Spleen (tissue), 7 donors: ENCODE data around the gene CYTH4.

ENCODE experiments used
- CTCF ChIP-seq, 11 experiments: fragments of 200-600 bp in 7 of 11; fragments of 450-650 bp in 4 of 11; sonication (generic) in 4 of 11; IDR thresholded peaks in 8 of 11; conservative IDR thresholded peaks in 3 of 11; 1 replicate in 7 of 11; 2 replicates in 4 of 11; pipeline versions ENCODE4 v1.4.0 to v1.8.0; 2016 to 2021; ENCODE audit warnings: antibody characterized with exemption in 11 of 11, inconsistent platforms in 4 of 11, mild to moderate bottlenecking in 1 of 11
- POLR2A ChIP-seq, 3 donors: fragments of 450-650 bp; IDR thresholded peaks; one replicate each; pipeline ENCODE4 v1.5.1; 2017; ENCODE audit warnings: antibody characterized with exemption in 3 of 3, mild to moderate bottlenecking in 1 of 3
- POLR2AphosphoS5 ChIP-seq, 3 donors: sonication (generic); formaldehyde crosslinking; IDR thresholded peaks; one replicate each; pipeline ENCODE4 v1.5.1; 2017; ENCODE audit warnings: antibody characterized with exemption in 3 of 3
- donor health status: DM: no; HTN: no; CAD: no; lungs with moderate emphysema.
- donor health status: DM: no; HTN: no; CAD: no.
- donor health status: DM: no; HTN: no; CAD: no.

GRCh38 chr22:37243402-37244113 is 38.8 kb upstream of the CYTH4 start:
- no peak for TF ChIP-seq CTCF (IDR thresholded peaks at IDR 0.05 in 8 of 11, conservative IDR thresholded peaks at IDR 0.05 in 3 of 11)
- no peak for TF ChIP-seq POLR2A (IDR thresholded peaks at IDR 0.05)
- peak in 1 of 3 donors; percentile 23 for TF ChIP-seq POLR2AphosphoS5 (IDR thresholded peaks at IDR 0.05)
